Inferior parietal cortex (tissue), 1 donor: ENCODE measurements around the gene ZNF112.

ENCODE experiments used
- DNase-seq: peaks from one replicate; pipeline ENCODE4 v3.0.0-alpha.2; 2016; ENCODE audit errors: extremely low spot score

ZNF112 gene

DNA sequence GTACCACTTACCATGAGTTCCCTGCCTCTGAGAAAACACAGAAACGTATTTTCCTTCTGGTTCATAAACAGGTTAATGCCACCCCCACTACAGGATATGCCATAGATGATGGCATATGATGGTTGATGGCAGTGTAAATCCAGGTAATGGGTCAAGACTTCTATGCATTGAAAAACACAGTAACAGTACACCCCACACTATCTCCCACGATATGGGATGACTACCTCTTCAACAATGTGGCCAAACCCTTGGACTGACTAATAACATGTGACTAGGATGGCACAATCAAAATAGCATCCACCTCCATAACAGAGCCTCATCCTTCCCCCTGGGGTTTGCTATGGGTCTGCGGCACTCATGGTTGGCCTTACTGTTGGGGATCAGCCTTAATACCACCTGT lies 73.6 kb downstream of the ZNF112 start:
- no peak for DNase-seq

DNA sequence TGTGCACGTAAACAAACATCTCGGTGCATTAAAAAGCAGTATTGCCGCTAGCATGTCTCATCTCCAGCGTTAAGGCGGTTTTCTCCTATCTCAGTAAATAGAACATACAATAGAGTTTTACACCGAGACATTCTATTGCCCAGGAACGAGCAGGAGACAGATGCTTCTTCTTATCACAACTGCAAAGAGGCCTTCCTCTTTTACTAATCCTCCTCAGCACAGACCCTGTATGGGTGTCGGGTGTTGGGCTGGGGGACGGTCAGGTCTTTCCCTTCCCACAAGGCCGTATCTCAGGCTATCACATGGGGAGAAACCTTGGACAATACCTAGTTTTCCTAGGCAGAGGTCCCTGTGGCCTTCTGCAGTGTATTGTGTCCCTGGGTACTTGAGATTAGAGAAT lies 75.6 kb downstream of the ZNF112 start:
- no peak for DNase-seq

DNA sequence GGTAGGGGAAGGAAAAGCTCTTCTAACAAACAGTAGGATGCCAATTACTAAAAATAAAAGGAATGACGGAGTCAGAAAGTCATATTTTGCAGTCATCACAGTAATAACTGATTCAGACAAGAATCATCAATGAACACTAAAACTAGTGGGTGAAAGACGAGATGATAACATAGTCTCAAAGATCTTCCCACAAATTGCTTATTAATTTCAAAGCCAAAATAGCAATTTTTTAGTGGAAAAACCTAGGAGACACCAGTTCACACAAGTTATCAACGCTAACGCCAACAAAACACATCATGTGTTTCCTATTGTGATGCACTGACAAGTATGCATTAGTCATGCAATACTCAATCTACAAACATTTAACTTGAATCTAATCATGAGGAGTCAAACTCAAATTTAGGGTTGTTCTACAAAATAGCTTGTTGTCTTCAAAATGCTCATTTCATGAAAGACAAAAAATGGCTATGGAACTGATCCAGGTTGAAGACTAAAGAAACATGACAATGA lies 78.2 kb downstream of the ZNF112 start:
- no peak for DNase-seq

DNA sequence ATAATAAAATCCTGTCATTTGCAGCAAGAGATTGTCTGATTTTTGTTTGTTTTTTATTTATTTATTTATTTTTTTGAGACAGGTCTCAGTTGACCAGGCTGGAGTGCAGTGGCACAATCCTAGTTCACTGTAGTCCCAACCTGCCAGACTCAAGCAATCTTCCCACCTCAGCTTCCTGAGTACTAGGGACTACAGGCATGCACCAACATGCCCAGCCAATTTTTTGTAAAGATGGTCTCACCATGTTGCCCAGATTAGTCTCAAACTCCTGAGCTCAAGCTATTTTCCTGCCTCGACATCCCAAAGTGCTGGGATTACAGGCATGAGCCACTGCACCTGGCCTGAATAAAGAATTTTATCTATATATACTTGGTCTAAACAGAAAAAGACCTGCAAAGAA lies 79.1 kb downstream of the ZNF112 start:
- no peak for DNase-seq
